Inferior parietal cortex (tissue), 1 donor: ENCODE results near the gene ASIC5.
"Not testable (repeated sequence)": the region's sequence is repeated elsewhere in the genome, so short reads cannot be mapped to it uniquely, and the experiment has no call there.

Source experiments
- DNase-seq: peaks from one replicate; pipeline ENCODE4 v3.0.0-alpha.2; 2016; ENCODE audit errors: extremely low spot score

The ASIC5 gene

GRCh38 chr4:155800685-155801343 is 65.3 kb downstream of the ASIC5 start:
- no peak for DNase-seq

GRCh38 chr4:155799794-155800123 is 66.3 kb downstream of the ASIC5 start:
- DNase-seq, result no peak

DNA sequence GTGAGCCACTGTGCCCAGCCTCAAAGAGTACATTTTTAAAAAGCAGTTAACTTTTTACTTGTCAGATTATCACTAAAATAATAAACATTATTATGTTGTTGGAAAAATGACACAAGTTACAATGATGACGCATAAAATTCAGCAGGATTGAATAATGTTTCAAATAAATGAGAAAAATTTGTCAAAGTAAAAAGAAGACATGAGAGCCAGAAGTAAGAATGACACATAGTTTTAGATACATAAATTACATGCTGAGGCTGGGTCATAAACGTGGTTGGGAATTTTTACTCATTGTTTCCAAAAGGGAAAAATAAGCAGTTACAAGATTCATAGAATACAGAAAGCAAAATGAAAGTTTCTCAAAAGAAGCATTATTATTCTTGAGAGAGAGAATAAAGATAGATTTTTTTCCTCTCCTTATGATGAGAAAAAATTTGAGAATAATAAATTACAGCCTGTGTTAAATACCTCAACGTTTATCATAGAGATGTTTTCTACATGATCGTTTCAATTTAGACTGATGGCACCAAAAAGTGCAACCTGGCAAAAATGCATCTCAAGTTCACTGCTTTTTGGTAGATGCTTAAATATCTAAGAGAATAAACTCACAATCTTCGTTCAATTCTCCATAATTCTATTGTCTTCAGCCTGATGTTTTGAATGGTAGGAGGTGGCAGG is 66.8 kb downstream of the ASIC5 start:
- no peak for DNase-seq

- not testable (repeated sequence) for DNase-seq
Observed at GRCh38 chr4:155797581-155797980, 68.5 kb downstream of the ASIC5 start.

DNA sequence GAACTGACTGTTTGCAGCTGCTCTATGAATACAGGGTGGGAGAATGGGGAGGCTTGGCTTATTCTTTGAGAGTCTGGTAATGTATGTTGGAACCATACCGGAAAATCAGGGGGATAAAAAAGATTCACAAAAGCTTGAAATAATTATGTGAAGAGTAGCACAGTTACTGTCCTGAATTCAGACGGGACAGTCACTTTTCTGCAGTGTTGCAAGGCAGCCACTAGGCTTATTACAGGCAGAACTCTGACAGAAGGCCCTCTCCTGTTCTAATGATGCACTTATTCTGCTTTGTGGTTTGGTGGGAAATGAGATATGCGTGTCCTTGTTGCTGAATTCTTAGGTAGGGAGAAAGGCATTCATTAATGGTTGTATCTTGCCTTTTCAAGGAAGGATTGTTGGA is 70.1 kb downstream of the ASIC5 start:
- no peak for DNase-seq

DNA sequence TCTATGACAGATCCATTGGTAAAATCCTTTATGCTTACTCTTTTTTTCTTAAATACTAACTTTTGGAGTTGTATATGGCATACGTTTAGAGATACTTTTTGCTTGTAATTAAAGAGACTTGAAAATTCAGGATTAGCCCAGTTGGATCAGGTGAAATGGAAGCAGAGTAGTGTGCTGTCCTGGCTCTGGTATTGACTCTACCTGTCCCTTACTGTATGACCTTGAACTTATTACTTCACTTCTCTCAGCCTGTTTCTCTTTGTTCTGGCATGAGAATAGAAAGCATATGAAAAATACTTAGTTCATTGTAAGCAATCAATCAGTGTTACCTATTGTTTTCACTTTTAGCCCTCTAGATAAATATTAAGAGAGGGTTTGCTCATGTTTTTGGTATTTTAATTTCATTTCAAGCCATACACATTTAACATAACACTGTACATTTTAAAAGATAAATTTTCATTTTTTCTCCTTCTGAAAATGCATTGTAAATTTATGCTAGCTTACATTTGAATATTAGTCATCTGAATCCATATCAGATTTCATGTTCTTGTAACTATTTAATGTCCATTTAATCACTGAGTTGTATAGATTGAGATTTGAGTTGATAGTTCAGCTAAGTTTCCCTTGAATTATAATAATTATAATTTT is 71.4 kb downstream of the ASIC5 start:
- DNase-seq, result no peak

GRCh38 chr4:155789982-155790381 is 76.1 kb downstream of the ASIC5 start:
- no peak for DNase-seq

DNA sequence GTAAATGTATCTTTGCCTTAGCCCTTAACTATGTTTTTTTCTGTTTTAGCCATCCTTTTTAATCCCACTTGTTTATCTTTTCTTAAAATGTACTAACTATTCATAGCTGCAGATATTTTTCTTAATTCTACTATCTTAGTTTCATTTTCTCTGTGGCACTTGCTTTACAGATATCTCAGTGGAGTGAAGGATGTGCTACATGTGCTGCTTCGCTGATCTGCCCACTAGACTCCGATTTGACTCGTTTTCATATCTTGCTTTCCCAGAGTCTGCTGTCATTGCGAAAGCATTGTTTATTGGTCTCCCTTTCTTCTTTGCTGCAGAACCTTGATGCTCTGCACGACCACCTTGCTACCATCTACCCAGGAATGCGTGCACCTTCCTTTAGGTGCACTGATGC is 76.7 kb downstream of the ASIC5 start:
- DNase-seq, result no peak

- DNase-seq, result no peak
Observed at GRCh38 chr4:155787113-155787710, 78.9 kb downstream of the ASIC5 start.

GRCh38 chr4:155785828-155786227 is 80.2 kb downstream of the ASIC5 start:
- no peak for DNase-seq

DNA sequence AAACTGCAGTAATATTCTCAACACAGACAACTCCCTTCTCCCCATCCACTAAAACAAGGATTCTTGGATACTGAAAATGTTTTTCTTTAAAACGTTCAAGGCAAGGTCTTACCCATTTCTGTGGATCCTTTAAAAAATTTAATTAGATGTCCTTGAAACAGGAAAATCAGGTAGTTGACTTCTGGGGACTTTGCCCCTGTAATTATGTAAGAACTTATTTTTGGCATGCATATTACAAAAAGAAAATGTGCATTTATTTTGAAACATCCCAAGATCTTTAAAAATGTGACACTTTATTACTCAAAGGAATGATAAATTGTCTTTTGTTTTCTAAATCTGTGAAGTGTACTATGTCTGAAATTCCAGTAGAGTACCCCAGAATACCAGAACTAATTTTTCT is 81.4 kb downstream of the ASIC5 start:
- DNase-seq, result no peak

DNA sequence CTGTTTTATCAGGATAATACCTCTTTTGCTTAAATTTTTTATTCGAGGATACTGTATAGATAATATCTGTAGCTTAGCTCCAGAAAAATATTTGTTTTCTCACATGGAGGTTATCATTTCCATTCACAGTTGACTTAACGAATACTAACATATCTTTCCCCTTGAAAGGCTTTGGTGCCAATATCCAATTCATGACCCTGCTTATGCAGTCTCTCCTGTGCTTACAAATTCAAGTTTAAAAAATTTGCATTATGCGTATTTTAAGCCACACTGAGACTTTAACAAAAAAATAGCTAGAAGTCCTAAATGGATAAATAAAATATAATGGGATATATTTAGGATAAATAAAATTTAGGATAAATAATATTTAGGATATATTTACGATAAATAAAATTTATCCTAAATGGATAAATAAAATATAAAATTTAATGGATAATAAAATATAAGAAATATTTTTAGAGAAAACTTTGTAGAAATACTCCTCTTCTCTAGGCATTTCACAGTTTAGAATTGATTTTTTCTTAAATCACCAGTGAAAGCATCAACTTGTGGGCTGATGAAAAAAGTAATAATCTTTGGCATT is 84.7 kb downstream of the ASIC5 start:
- no peak for DNase-seq

- DNase-seq, result no peak
Observed at GRCh38 chr4:155780775-155781174, 85.3 kb downstream of the ASIC5 start.
